Natural killer cell (primary cell): ENCODE measurements around the gene NHSL2. TPM values are rescaled to one million over a fixed set of nuclear protein-coding genes. Genes with fewer than 3 reads are reported as not detected.

Experiments
- ATAC-seq, 3 donors: fragments of 150-1000 bp in 2 of 3; fragments of 200-7000 bp in 1 of 3; cut with Tn5 transposase; 1 replicate in 1 of 3; 2 replicates in 2 of 3; pipeline ENCODE4 v1.10.0; 2021; ENCODE audit warnings: mild to moderate bottlenecking in 2 of 3, moderate library complexity in 2 of 3
- DNase-seq, 2 donors: peaks; one replicate each; pipeline versions ENCODE4 v3.0.0 to v3.0.0-alpha.2; 2013 to 2021; ENCODE audit warnings: mixed read lengths in 1 of 2
- H3K27ac ChIP-seq: one replicate; pipeline ENCODE4 v1.5.1; 2013; ENCODE audit warnings: mild to moderate bottlenecking, low read length
- H3K27me3 ChIP-seq: one replicate; pipeline ENCODE4 v1.6.1; 2013; ENCODE audit warnings: low read length; ENCODE audit not compliant: control insufficient read depth, insufficient read depth
- H3K36me3 ChIP-seq: one replicate; pipeline ENCODE4 v1.6.1; 2013; ENCODE audit warnings: low read length; ENCODE audit not compliant: control insufficient read depth, insufficient read depth
- H3K4me1 ChIP-seq: one replicate; pipeline ENCODE4 v1.6.1; 2013; ENCODE audit warnings: low read length; ENCODE audit not compliant: control insufficient read depth, insufficient read depth
- H3K4me3 ChIP-seq: one replicate; pipeline ENCODE4 v1.5.1; 2013; ENCODE audit warnings: low read length
- H3K9me3 ChIP-seq: one replicate; pipeline ENCODE4 v1.6.1; 2013; ENCODE audit warnings: low read length; ENCODE audit not compliant: control insufficient read depth, insufficient read depth
- H3K27ac Mint-ChIP-seq, 2 donors: one replicate each; pipeline ENCODE4 v1.8.0; 2022; ENCODE audit warnings: mild to moderate bottlenecking in 2 of 2, mixed read lengths in 2 of 2, moderate library complexity in 1 of 2
- H3K27me3 Mint-ChIP-seq, 2 donors: one replicate each; pipeline ENCODE4 v1.8.0; 2022; ENCODE audit warnings: low read depth in 2 of 2, mixed read lengths in 2 of 2
- H3K36me3 Mint-ChIP-seq: one replicate; pipeline ENCODE4 v1.8.0; 2022; ENCODE audit warnings: mixed read lengths
- H3K4me1 Mint-ChIP-seq, 2 donors: one replicate each; pipeline ENCODE4 v1.8.0; 2022; ENCODE audit warnings: mixed read lengths in 2 of 2
- H3K4me3 Mint-ChIP-seq: one replicate; pipeline ENCODE4 v1.8.0; 2022; ENCODE audit warnings: mild to moderate bottlenecking, moderate library complexity, mixed read lengths
- H3K9me3 Mint-ChIP-seq, 2 donors: one replicate each; pipeline ENCODE4 v1.8.0; 2022; ENCODE audit warnings: mixed read lengths in 2 of 2
- CTCF ChIP-seq: fragments of 200-600 bp; IDR thresholded peaks from one replicate; pipeline ENCODE4 v1.8.0; 2022; ENCODE audit warnings: antibody characterized with exemption
- WGBS: methylation state at CpG from one replicate; pipeline ENCODE4 v1.1.7; 2013; ENCODE audit warnings: missing lambda C conversion rate; ENCODE audit not compliant: insufficient coverage; 5-methylcytosine and 5-hydroxymethylcytosine counted together
- intact Hi-C: fragments of 100-400 bp; cut with micrococcal nuclease; formaldehyde crosslinking; loops from one replicate; pipeline ENCODE4 v1.14.2; 2022
- total RNA-seq, 4 donors: library from RNA; stranded (reverse); fragments of 120-200 nt in 1 of 4; gene quantifications; one replicate each; pipeline versions ENCODE4 v1.2.3 to v1.2.4, GENCODE V29; 2013 to 2022

NHSL2 gene
- total RNA-seq, 3 donors from 2014 or later (not counting 1 experiment from before 2014, with no cell fraction given) = 15.0 to 32.5 (median 30.8) TPM

GRCh38 chrX:71944369-71944768, 33.7 kb downstream of the NHSL2 start:
- H3K27me3 ChIP-seq = no peaks in the 10 kb centered on the region
- Mint-ChIP-seq H3K27ac (no peak overlapping the region), H3K36me3 (no peaks in the 10 kb centered on the region), H3K9me3 (no peaks in the 10 kb centered on the region), H3K4me1 (no peaks in the 10 kb centered on the region), H3K27me3 (peaks cover 8 to 11% of the 10 kb centered on the region in 2 donors), H3K4me3 (no peak overlapping the region)
- intact Hi-C loops = no loop called here
- H3K4me1 ChIP-seq = no peaks in the 10 kb centered on the region
- no peak for TF ChIP-seq CTCF
- H3K36me3 ChIP-seq = no peaks in the 10 kb centered on the region
- DNase-seq = no peak
- ATAC-seq = no peak
- no peak overlapping the region for H3K27ac ChIP-seq
- H3K9me3 ChIP-seq = no peaks in the 10 kb centered on the region
- 86% methylated on average over 2 of the region's 2 CpGs for WGBS
- H3K4me3 ChIP-seq = no peak overlapping the region

- Histone ChIP-seq H3K27me3 (no peaks in the 10 kb centered on the region), H3K36me3 (no peaks in the 10 kb centered on the region), H3K4me3 (no peak overlapping the region), H3K9me3 (no peaks in the 10 kb centered on the region), H3K27ac (no peak overlapping the region), H3K4me1 (no peaks in the 10 kb centered on the region)
- ATAC-seq = no peak
- 88% methylated on average over 3 of the region's 8 CpGs for WGBS
- no peaks in the 10 kb centered on the region for H3K9me3 Mint-ChIP-seq
- H3K27ac Mint-ChIP-seq = no peak overlapping the region
- no peak for TF ChIP-seq CTCF
- H3K4me3 Mint-ChIP-seq = no peak overlapping the region
- peaks cover 8 to 11% of the 10 kb centered on the region in 2 donors for H3K27me3 Mint-ChIP-seq
- H3K4me1 Mint-ChIP-seq = no peaks in the 10 kb centered on the region
- intact Hi-C loops = no loop called here
- no peak for DNase-seq
- no peaks in the 10 kb centered on the region for H3K36me3 Mint-ChIP-seq
These were observed 34.7 kb downstream of the NHSL2 start for GRCh38 chrX:71945237-71945805.

DNA sequence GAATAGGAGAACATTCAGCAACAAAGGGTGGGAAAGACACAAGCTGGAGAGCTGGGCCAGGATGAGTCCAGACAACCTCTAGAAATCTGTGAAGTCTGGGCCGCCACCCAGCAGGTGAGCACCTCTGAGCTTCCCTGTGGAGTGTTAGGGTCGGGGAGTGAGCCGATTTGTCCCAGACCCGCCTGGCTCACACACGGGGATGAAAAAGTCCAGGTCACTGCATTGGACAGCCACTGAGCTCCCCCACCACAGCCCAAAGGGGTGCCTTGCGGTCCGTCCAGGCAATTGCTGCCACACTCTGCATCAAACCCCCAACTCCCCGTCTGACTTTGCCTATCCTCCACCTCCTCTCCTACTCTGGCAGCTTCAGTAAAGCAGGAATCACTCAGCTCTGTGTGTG, 38.7 kb downstream of the NHSL2 start:
- Histone ChIP-seq H3K9me3 (no peaks in the 10 kb centered on the region), H3K36me3 (no peaks in the 10 kb centered on the region), H3K27me3 (no peaks in the 10 kb centered on the region), H3K4me1 (no peaks in the 10 kb centered on the region), H3K4me3 (no peak overlapping the region), H3K27ac (no peak overlapping the region)
- no peak for ATAC-seq
- Mint-ChIP-seq H3K4me1 (no peaks in the 10 kb centered on the region), H3K27me3 (peaks cover 8 to 11% of the 10 kb centered on the region in 2 donors), H3K4me3 (no peak overlapping the region), H3K27ac (no peak overlapping the region), H3K9me3 (no peaks in the 10 kb centered on the region), H3K36me3 (no peaks in the 10 kb centered on the region)
- TF ChIP-seq CTCF = no peak
- intact Hi-C loops = no loop called here
- DNase-seq = no peak
- 92% methylated on average over 8 of the region's 8 CpGs for WGBS

- peaks cover 8 to 11% of the 10 kb centered on the region in 2 donors for H3K27me3 Mint-ChIP-seq
- H3K9me3 Mint-ChIP-seq = no peaks in the 10 kb centered on the region
- intact Hi-C loops = no loop called here
- Histone ChIP-seq H3K4me3 (no peak overlapping the region), H3K4me1 (no peaks in the 10 kb centered on the region), H3K36me3 (no peaks in the 10 kb centered on the region), H3K27ac (no peak overlapping the region), H3K9me3 (no peaks in the 10 kb centered on the region), H3K27me3 (no peaks in the 10 kb centered on the region)
- no peak for ATAC-seq
- no peak for DNase-seq
- no peaks in the 10 kb centered on the region for H3K4me1 Mint-ChIP-seq
- TF ChIP-seq CTCF = no peak
- H3K36me3 Mint-ChIP-seq = no peaks in the 10 kb centered on the region
- H3K4me3 Mint-ChIP-seq = no peak overlapping the region
- H3K27ac Mint-ChIP-seq = no peak overlapping the region
- WGBS = 88% methylated on average over 10 of the region's 10 CpGs
These were observed 39.3 kb downstream of the NHSL2 start for GRCh38 chrX:71949844-71950445.
